Left ventricle myocardium superior (tissue), 1 donor: Measurements from ENCODE around the gene ROBO2. TPM values are rescaled to one million over a fixed set of nuclear protein-coding genes. Genes with fewer than 3 reads are reported as not detected.
A peak's percentile ranks its signal among the peaks of the same experiment; 100 is the strongest.

Experiments used
- ATAC-seq: fragments of 200-7000 bp; cut with Tn5 transposase; one replicate; pipeline ENCODE4 v1.9.1; 2020; ENCODE audit warnings: mild to moderate bottlenecking, moderate library complexity
- DNase-seq: peaks from one replicate; pipeline ENCODE4 v3.0.0-alpha.2; 2020
- intact Hi-C: fragments of 100-400 bp; cut with micrococcal nuclease; formaldehyde crosslinking; loops from one replicate; pipeline ENCODE4 v1.11.0; 2022
- total RNA-seq: library from RNA; stranded (reverse); fragmentation: NEBNext Ultra II Directional; extraction: Animal tissue kit (Norgen Biotek cat#: 25700); gene quantifications from one replicate; pipeline ENCODE4 v1.2.1, GENCODE V29; 2021
- donor health status: DM: no; HTN: yes; CAD: no; lungs with severe emphysema.

Gene ROBO2
- total RNA-seq, 1 donor from 2014 or later, result 0.17 TPM

DNA sequence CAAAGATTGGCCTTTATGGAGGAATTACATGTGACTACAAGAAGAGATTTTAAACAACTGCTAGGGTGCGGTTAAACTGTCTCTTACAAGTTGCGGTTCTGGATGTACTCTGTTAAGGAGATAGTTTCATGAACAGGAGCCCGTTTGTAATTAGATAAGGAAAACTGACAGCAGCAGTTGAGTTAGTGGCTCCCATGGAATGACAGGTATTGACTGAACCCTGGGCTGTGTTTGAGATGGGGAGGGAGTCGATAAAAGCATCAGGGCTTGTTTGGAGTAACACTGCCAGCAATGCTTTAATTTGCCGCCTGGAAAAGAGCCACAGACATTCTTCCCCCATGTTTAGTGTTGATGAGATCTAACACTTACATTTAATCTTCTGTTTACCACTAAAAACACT lies 139.9 kb downstream of the ROBO2 start:
- ATAC-seq, result no peak
- intact Hi-C loops, result no loop called here
- DNase-seq, result no peak

DNA sequence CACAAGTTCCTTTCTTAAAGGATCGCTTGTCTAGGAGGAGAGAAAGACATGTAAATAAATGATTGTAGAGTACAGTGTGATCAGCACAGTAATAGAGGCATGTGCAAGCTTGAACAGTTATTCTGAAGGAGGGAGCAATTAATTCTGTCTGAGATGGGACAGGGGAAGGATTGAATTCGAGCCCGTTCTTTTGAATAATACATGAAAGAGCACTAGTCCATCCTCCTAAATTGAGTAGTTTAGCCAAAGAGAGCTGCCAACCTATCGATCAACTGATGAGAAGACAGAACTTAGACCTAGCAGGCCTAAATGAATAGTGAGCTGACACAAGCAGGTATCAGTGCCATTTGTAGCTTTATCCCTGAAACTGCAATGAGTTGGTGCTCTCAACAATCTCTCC lies 142.4 kb downstream of the ROBO2 start:
- DNase-seq (no peak), ATAC-seq (no peak)
- intact Hi-C loops, result no loop called here

- intact Hi-C loops, result no loop called here
- ATAC-seq, result no peak
Observed at GRCh38 chr3:77186319-77186718, 146.4 kb downstream of the ROBO2 start.

DNA sequence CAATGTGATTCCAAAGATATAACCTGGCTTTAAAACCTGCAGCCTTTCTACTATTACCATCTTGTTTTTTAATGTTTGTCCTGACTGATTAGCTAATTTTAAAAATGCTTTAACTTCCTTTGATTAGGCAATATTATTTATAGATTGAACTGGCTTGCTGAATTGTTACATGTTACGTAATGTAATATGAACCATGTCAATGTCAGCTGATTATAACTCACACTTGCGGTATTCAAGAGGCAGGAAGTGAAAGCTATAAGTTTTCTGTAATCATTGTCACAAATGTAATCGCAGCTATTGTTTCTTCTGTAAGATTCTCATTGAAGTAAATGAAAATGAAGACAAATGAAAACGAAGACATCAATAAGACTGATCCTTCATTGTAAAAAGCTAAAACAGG lies 146.8 kb downstream of the ROBO2 start:
- ATAC-seq (no peak), DNase-seq (no peak)
- intact Hi-C loops, result no loop called here

More at GRCh38 chr3:77186319-77186718, 146.4 kb downstream of the ROBO2 start:
- DNase-seq, result no peak

GRCh38 chr3:77188210-77188609 lies 148.3 kb downstream of the ROBO2 start:
- no peak for DNase-seq
- no peak for ATAC-seq
- intact Hi-C loops, result no loop called here

- ATAC-seq, result no peak
- intact Hi-C loops, result no loop called here
- no peak for DNase-seq
Observed at GRCh38 chr3:77189258-77189657, 149.4 kb downstream of the ROBO2 start.

- DNase-seq, result no peak
- ATAC-seq, result no peak
- intact Hi-C loops, result no loop called here
Observed at GRCh38 chr3:77189684-77190083, 149.8 kb downstream of the ROBO2 start.

DNA sequence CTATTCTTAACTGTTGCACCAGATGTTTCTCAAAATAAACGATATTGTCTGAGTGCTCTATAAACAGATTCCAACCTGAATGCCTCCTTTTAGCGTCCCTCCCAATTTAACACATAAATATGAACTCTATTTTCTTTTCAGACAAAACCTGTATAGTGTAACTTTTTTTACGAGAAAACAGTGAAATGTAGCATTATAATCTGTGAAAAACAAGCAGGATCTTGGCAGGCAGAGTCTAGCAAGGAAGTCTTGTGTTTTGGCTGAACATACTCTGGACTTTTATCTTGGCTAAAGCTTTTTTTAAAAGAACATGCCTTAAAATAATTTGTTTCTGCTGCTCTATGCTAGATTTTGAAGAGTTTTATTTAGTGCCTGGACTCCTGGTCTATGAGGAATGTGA lies 150.5 kb downstream of the ROBO2 start:
- ATAC-seq (peak; percentile 14), DNase-seq (no peak)
- intact Hi-C loops, result no loop called here

DNA sequence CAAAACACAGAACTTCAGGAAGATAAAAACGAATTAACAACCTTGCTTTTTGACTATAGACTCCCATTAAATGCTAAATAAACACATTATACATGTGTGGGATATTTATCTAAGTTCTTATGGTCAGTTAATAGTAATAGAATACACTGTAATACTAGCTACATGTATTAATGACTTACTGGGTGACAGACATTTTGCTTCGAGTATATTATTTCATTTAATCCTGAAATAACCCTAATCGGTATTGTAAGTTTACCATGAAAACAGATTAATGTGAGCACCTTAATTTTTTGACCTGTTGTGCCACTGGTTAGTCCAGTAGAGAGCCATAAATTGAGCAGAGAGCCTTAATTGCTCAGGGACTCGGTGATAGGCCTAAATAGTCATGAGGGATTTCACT lies 151.1 kb downstream of the ROBO2 start:
- ATAC-seq (no peak), DNase-seq (no peak)
- intact Hi-C loops, result no loop called here

- intact Hi-C loops, result no loop called here
- ATAC-seq (no peak), DNase-seq (no peak)
Observed at GRCh38 chr3:77191640-77192039, 151.7 kb downstream of the ROBO2 start.

DNA sequence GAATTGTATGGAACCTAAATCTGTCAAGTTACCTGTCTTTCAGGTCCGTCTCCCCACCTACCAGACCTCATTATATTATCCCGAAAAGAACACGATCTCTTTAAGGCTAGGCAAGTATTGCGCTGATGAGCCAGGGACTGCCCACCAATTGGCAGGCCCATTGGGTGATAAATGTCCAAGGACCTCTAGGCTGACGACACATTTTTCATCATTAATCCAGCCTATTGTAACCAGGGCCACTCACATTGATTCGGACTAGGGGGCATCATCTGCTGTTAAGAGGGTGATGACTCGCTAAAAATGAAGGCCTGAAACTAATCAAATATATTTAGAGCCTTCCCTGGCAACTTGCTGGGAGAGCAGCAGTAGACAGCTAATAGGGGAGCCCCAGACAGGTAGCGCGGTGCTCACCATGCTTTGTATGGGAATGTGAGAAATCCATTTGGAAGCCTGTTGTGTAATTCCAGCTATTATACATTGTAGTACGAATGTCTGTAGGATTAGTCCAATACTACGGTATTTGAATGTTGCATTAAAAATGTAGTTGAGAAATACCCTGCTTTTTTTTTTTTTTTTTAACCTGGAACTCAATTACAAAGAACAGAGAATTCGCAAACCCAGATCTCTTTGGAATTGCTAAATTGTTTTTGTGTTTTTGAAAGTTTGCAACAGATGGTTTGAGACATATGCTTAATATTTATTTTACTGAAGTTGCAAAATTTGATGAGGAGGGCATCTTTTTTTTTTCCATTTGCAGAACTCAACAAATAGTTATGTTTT lies 156.1 kb downstream of the ROBO2 start:
- DNase-seq (no peak), ATAC-seq (no peak)
- intact Hi-C loops, result no loop called here

GRCh38 chr3:77197408-77197807 lies 157.5 kb downstream of the ROBO2 start:
- intact Hi-C loops, result no loop called here
- DNase-seq (no peak), ATAC-seq (no peak)

DNA sequence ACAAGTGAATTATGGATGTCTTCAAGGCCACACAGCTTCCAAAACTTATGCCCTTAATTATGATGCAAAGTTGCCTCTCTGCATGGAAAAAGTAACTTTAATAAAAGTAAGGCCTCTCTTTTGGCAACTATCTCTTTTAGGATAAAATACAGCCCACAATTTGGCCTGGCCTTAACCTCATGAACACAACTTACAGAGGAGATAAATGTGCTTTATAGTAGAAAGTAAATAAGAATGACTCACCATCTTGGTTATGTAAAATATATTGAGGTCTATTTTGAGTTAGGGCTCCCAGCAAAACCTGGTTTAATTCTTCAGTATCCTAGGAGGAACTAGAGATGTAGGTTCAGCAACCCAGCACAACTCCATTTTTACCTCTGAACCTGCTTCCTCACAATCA lies 164.0 kb downstream of the ROBO2 start:
- intact Hi-C loops, result no loop called here
- DNase-seq (no peak), ATAC-seq (no peak)

- intact Hi-C loops, result no loop called here
- DNase-seq, result no peak
- ATAC-seq, result no peak
Observed at GRCh38 chr3:77204788-77205187, 164.9 kb downstream of the ROBO2 start.

DNA sequence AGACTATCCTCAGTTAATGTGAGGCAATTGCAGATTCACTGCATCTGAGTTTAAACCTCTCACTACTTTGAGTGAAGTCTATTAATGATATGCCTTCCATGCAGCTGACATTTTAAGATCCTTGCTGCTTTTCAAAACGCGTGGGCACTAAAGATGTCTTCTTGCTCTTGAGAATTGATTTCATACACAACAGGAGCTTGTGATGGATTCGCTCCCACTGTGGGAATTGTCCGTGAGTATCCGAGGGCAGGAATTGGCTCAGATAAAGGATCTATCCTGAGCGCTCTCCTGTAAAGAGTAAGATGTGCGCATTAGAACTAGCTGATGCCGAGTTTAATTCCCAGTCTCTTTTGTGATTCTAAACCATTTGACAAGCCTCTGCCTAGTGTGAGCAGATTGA lies 167.9 kb downstream of the ROBO2 start:
- intact Hi-C loops, result no loop called here
- ATAC-seq, result no peak

GRCh38 chr3:77222701-77223100 lies 182.8 kb downstream of the ROBO2 start:
- ATAC-seq, result no peak
- intact Hi-C loops, result no loop called here
- no peak for DNase-seq

More for the DNA sequence above, 167.9 kb downstream of the ROBO2 start:
- no peak for DNase-seq

GRCh38 chr3:77227567-77227966 lies 187.7 kb downstream of the ROBO2 start:
- ATAC-seq, result no peak
- intact Hi-C loops, result no loop called here

GRCh38 chr3:77232557-77232956 lies 192.7 kb downstream of the ROBO2 start:
- no peak for DNase-seq
- ATAC-seq, result no peak
- intact Hi-C loops, result no loop called here

More at GRCh38 chr3:77227567-77227966, 187.7 kb downstream of the ROBO2 start:
- DNase-seq, result no peak

GRCh38 chr3:77234004-77234403 lies 194.1 kb downstream of the ROBO2 start:
- ATAC-seq, result no peak
- intact Hi-C loops, result no loop called here
- DNase-seq, result no peak

DNA sequence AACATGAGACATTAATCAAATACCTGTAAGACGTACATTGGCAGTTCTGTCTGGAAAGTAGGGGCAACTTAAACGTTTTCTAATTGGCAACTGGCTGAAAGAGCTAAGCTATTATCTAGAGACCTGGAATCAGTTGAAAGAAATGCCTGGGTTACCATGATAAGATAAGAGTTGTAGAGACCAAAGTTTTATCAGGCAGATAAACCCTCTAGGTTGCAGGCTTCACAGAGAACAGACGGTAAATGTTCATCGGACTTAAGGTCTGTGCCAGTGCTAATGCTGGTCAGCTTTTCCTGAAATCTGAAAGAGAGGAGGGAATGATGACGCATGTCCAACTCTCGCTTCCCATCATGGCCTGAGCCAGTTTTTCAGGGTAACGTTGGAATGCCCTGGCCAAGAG lies 196.2 kb downstream of the ROBO2 start:
- no peak for DNase-seq
- intact Hi-C loops, result no loop called here
- ATAC-seq, result no peak

GRCh38 chr3:77240072-77240650 lies 200.3 kb downstream of the ROBO2 start:
- DNase-seq, result no peak
- intact Hi-C loops, result no loop called here
- ATAC-seq, result no peak
